GM19372 (cell line): Measurements from ENCODE around the gene NHERF2.

Experiments used
- ATAC-seq: cut with Tn5 transposase; IDR thresholded peaks from one replicate; pipeline ENCODE4 v1.9.1; 2021; ENCODE audit warnings: mild to moderate bottlenecking, low read depth, moderate library complexity; ENCODE audit not compliant: unreplicated experiment

The NHERF2 gene

GRCh38 chr16:2056077-2056476 lies 29.4 kb downstream of the NHERF2 start:
- ATAC-seq = no peak

GRCh38 chr16:2056681-2057407 lies 30.1 kb downstream of the NHERF2 start:
- ATAC-seq = no peak

GRCh38 chr16:2057438-2057837 lies 30.7 kb downstream of the NHERF2 start:
- no peak for ATAC-seq

- no peak for ATAC-seq
Observed at GRCh38 chr16:2058420-2058819, 31.7 kb downstream of the NHERF2 start.

- ATAC-seq = no peak
Observed at GRCh38 chr16:2058872-2059271, 32.2 kb downstream of the NHERF2 start.

- ATAC-seq = no peak
Observed at GRCh38 chr16:2060346-2060745, 33.6 kb downstream of the NHERF2 start.

- ATAC-seq = no peak
Observed at GRCh38 chr16:2061023-2061422, 34.3 kb downstream of the NHERF2 start.

GRCh38 chr16:2061526-2061925 lies 34.8 kb downstream of the NHERF2 start:
- ATAC-seq = no peak

- no peak for ATAC-seq
Observed at GRCh38 chr16:2062801-2063200, 36.1 kb downstream of the NHERF2 start.

GRCh38 chr16:2063861-2064260 lies 37.2 kb downstream of the NHERF2 start:
- ATAC-seq = no peak

- no peak for ATAC-seq
Observed at GRCh38 chr16:2064368-2064945, 37.8 kb downstream of the NHERF2 start.

- no peak for ATAC-seq
Observed at GRCh38 chr16:2066139-2066538, 39.4 kb downstream of the NHERF2 start.

- ATAC-seq = no peak
Observed at GRCh38 chr16:2070576-2071453, 44.1 kb downstream of the NHERF2 start.

GRCh38 chr16:2071454-2072202 lies 44.9 kb downstream of the NHERF2 start:
- no peak for ATAC-seq

- ATAC-seq = no peak
Observed at GRCh38 chr16:2072926-2073325, 46.2 kb downstream of the NHERF2 start.

- no peak for ATAC-seq
Observed at GRCh38 chr16:2074071-2074470, 47.4 kb downstream of the NHERF2 start.

GRCh38 chr16:2075631-2076030 lies 48.9 kb downstream of the NHERF2 start:
- ATAC-seq = no peak

- ATAC-seq = no peak
Observed at GRCh38 chr16:2076072-2076865, 49.6 kb downstream of the NHERF2 start.

GRCh38 chr16:2077016-2077415 lies 50.3 kb downstream of the NHERF2 start:
- no peak for ATAC-seq

GRCh38 chr16:2077696-2078095 lies 51.0 kb downstream of the NHERF2 start:
- no peak for ATAC-seq
